ENCODE results near the gene CACNA1H.
"Not testable (repeated sequence)": the region's sequence is repeated elsewhere in the genome, so short reads cannot be mapped to it uniquely, and the experiment has no call there.

The CACNA1H gene

GRCh38 chr16:1213796-1214372 is 61.0 kb downstream of the CACNA1H start:
- no peak for DNase-seq (ENCODE audit: low read depth)

GRCh38 chr16:1214719-1215118 is 61.8 kb downstream of the CACNA1H start:
- DNase-seq (ENCODE audit: low read depth): no peak

GRCh38 chr16:1215574-1216295 is 62.8 kb downstream of the CACNA1H start:
- DNase-seq (ENCODE audit: low read depth): no peak

GRCh38 chr16:1216296-1216619 is 63.4 kb downstream of the CACNA1H start:
- no peak for DNase-seq (ENCODE audit: low read depth)

- no peak for DNase-seq (ENCODE audit: low read depth)
Measured at GRCh38 chr16:1216681-1217400, 63.9 kb downstream of the CACNA1H start.

GRCh38 chr16:1217526-1217925 is 64.6 kb downstream of the CACNA1H start:
- DNase-seq (ENCODE audit: low read depth): no peak

- DNase-seq (ENCODE audit: low read depth): no peak
Measured at GRCh38 chr16:1218061-1218929, 65.4 kb downstream of the CACNA1H start.

- DNase-seq (ENCODE audit: low read depth): no peak
Measured at GRCh38 chr16:1218930-1219611, 66.2 kb downstream of the CACNA1H start.

GRCh38 chr16:1220098-1220728 is 67.3 kb downstream of the CACNA1H start:
- DNase-seq (ENCODE audit: low read depth): no peak

- no peak for DNase-seq (ENCODE audit: low read depth)
Measured at GRCh38 chr16:1220841-1221627, 68.1 kb downstream of the CACNA1H start.

GRCh38 chr16:1221628-1222552 is 69.0 kb downstream of the CACNA1H start:
- no peak for DNase-seq (ENCODE audit: low read depth)

GRCh38 chr16:1222553-1223354 is 69.8 kb downstream of the CACNA1H start:
- DNase-seq (ENCODE audit: low read depth): no peak

GRCh38 chr16:1223355-1224214 is 70.7 kb downstream of the CACNA1H start:
- no peak for DNase-seq (ENCODE audit: low read depth)

- no peak for DNase-seq (ENCODE audit: low read depth)
Measured at GRCh38 chr16:1224558-1224957, 71.7 kb downstream of the CACNA1H start.

GRCh38 chr16:1225051-1225451 is 72.1 kb downstream of the CACNA1H start, which contains the start of gene TPSG1:
TPSG1 (minus strand) TSS chr16:1225268; CDS start chr16:1225252, 16 bp downstream.
- no peak for DNase-seq (ENCODE audit: low read depth)

- DNase-seq (ENCODE audit: low read depth): not testable (repeated sequence)
Measured at GRCh38 chr16:1225728-1226311, 72.9 kb downstream of the CACNA1H start.

GRCh38 chr16:1226692-1227091 is 73.8 kb downstream of the CACNA1H start:
- DNase-seq (ENCODE audit: low read depth): not testable (repeated sequence)
